Measurements from ENCODE around the gene SHCBP1L.
"Not testable (repeated sequence)": the region's sequence is repeated elsewhere in the genome, so short reads cannot be mapped to it uniquely, and the experiment has no call there.

Gene SHCBP1L

GRCh38 chr1:182956708-182957365 is 3.9 kb upstream of the SHCBP1L start:
- no peak overlapping the region for H2BK15ac ChIP-seq (ENCODE audit: low read length)
- no CpG with 5 or more reads among the region's 2 CpGs for WGBS, 2 donors (ENCODE audit: extremely low coverage in 2 of 2, insufficient read length in 2 of 2, insufficient replicate concordance in 1 of 2)
- H3K36me3 ChIP-seq (replicated peaks in 1 of 2; ENCODE audit: control insufficient read depth in 2 of 2, insufficient read depth in 2 of 2, low read length in 2 of 2), result no peaks in the 10 kb centered on the region
- H2BK12ac ChIP-seq (ENCODE audit: low read length), result no peak overlapping the region
- no peaks in the 10 kb centered on the region for H3K79me1 ChIP-seq (ENCODE audit: low read depth, low read length)
- H3K4me2 ChIP-seq (ENCODE audit: insufficient read depth, low read length, poor library complexity, severe bottlenecking), result no peak overlapping the region
- no peaks in the 10 kb centered on the region for H3K4me1 ChIP-seq (ENCODE audit: control insufficient read depth in 2 of 2, insufficient read depth in 1 of 2, low read depth in 1 of 2, low read length in 2 of 2)
- no peak overlapping the region for H4K8ac ChIP-seq (ENCODE audit: low read depth, low read length)
- H3K9ac ChIP-seq (ENCODE audit: low read depth, low read length, poor library complexity), result no peak overlapping the region
- H3K18ac ChIP-seq (ENCODE audit: low read length), result no peak overlapping the region
- no peak overlapping the region for H4K91ac ChIP-seq (ENCODE audit: low read depth, low read length, poor library complexity)
- DNase-seq (ENCODE audit: low spot score), result no peak
- no peak overlapping the region for H3K4ac ChIP-seq (ENCODE audit: low read length)
- peaks cover 0 to 2% of the 10 kb centered on the region in 2 donors for H3K9me3 ChIP-seq (replicated peaks in 1 of 2; ENCODE audit: control insufficient read depth in 2 of 2, insufficient read depth in 1 of 2, low read depth in 1 of 2, low read length in 2 of 2)
- H2AK5ac ChIP-seq (ENCODE audit: low read depth, low read length), result no peak overlapping the region
- no peak overlapping the region for H3K23ac ChIP-seq (ENCODE audit: low read depth, low read length, poor library complexity)
- no peak overlapping the region for H3K14ac ChIP-seq (ENCODE audit: low read length)
- no peaks in the 10 kb centered on the region for H3K27me3 ChIP-seq (ENCODE audit: control insufficient read depth in 3 of 3, insufficient read depth in 3 of 3, low read depth in 1 of 3, low read length in 3 of 3)
- no peak overlapping the region for H2AFZ ChIP-seq (ENCODE audit: low read length)
- H3K27ac ChIP-seq (replicated peaks; ENCODE audit: low read length), result no peak overlapping the region
- no peak overlapping the region for H2BK5ac ChIP-seq (ENCODE audit: low read length)
- H3K4me3 ChIP-seq (ENCODE audit: low read length in 2 of 2), result no peak overlapping the region
- H2BK120ac ChIP-seq (ENCODE audit: low read depth, low read length), result no peak overlapping the region

GRCh38 chr1:182955596-182956588 is 2.9 kb upstream of the SHCBP1L start:
- DNase-seq (ENCODE audit: low spot score), result no peak
- Histone ChIP-seq H3K79me1 (ENCODE audit: low read depth, low read length) (no peaks in the 10 kb centered on the region), H2AK5ac (ENCODE audit: low read depth, low read length) (no peak overlapping the region), H2BK120ac (ENCODE audit: low read depth, low read length) (no peak overlapping the region), H3K14ac (ENCODE audit: low read length) (no peak overlapping the region), H3K27ac (replicated peaks; ENCODE audit: low read length) (no peak overlapping the region), H4K91ac (ENCODE audit: low read depth, low read length, poor library complexity) (no peak overlapping the region), H3K9ac (ENCODE audit: low read depth, low read length, poor library complexity) (no peak overlapping the region), H3K4me1 (ENCODE audit: control insufficient read depth in 2 of 2, insufficient read depth in 1 of 2, low read depth in 1 of 2, low read length in 2 of 2) (no peaks in the 10 kb centered on the region), H3K18ac (ENCODE audit: low read length) (no peak overlapping the region), H4K8ac (ENCODE audit: low read depth, low read length) (no peak overlapping the region), H3K4ac (ENCODE audit: low read length) (no peak overlapping the region), H3K23ac (ENCODE audit: low read depth, low read length, poor library complexity) (no peak overlapping the region), H3K4me3 (ENCODE audit: low read length in 2 of 2) (no peak overlapping the region), H3K9me3 (replicated peaks in 1 of 2; ENCODE audit: control insufficient read depth in 2 of 2, insufficient read depth in 1 of 2, low read depth in 1 of 2, low read length in 2 of 2) (peaks cover 0 to 2% of the 10 kb centered on the region in 2 donors), H3K36me3 (replicated peaks in 1 of 2; ENCODE audit: control insufficient read depth in 2 of 2, insufficient read depth in 2 of 2, low read length in 2 of 2) (no peaks in the 10 kb centered on the region), H2AFZ (ENCODE audit: low read length) (no peak overlapping the region), H2BK15ac (ENCODE audit: low read length) (no peak overlapping the region), H2BK5ac (ENCODE audit: low read length) (no peak overlapping the region), H3K27me3 (ENCODE audit: control insufficient read depth in 3 of 3, insufficient read depth in 3 of 3, low read depth in 1 of 3, low read length in 3 of 3) (no peaks in the 10 kb centered on the region), H3K4me2 (ENCODE audit: insufficient read depth, low read length, poor library complexity, severe bottlenecking) (no peak overlapping the region), H2BK12ac (ENCODE audit: low read length) (no peak overlapping the region)
- WGBS, 2 donors (ENCODE audit: extremely low coverage in 2 of 2, insufficient read length in 2 of 2, insufficient replicate concordance in 1 of 2), result no CpG with 5 or more reads among the region's 9 CpGs

GRCh38 chr1:182953826-182954225 is 860 bp upstream of the SHCBP1L start:
- no CpG with 5 or more reads among the region's 3 CpGs for WGBS, 2 donors (ENCODE audit: extremely low coverage in 2 of 2, insufficient read length in 2 of 2, insufficient replicate concordance in 1 of 2)
- Histone ChIP-seq H3K4me1 (ENCODE audit: control insufficient read depth in 2 of 2, insufficient read depth in 1 of 2, low read depth in 1 of 2, low read length in 2 of 2) (no peaks in the 10 kb centered on the region), H2BK120ac (ENCODE audit: low read depth, low read length) (no peak overlapping the region), H3K27ac (replicated peaks; ENCODE audit: low read length) (no peak overlapping the region), H3K79me1 (ENCODE audit: low read depth, low read length) (no peaks in the 10 kb centered on the region), H4K91ac (ENCODE audit: low read depth, low read length, poor library complexity) (no peak overlapping the region), H3K27me3 (ENCODE audit: control insufficient read depth in 3 of 3, insufficient read depth in 3 of 3, low read depth in 1 of 3, low read length in 3 of 3) (no peaks in the 10 kb centered on the region), H2AFZ (ENCODE audit: low read length) (no peak overlapping the region), H2BK12ac (ENCODE audit: low read length) (no peak overlapping the region), H3K4me3 (ENCODE audit: low read length in 2 of 2) (no peak overlapping the region), H3K4me2 (ENCODE audit: insufficient read depth, low read length, poor library complexity, severe bottlenecking) (no peak overlapping the region), H2AK5ac (ENCODE audit: low read depth, low read length) (no peak overlapping the region), H3K36me3 (replicated peaks in 1 of 2; ENCODE audit: control insufficient read depth in 2 of 2, insufficient read depth in 2 of 2, low read length in 2 of 2) (no peaks in the 10 kb centered on the region), H3K23ac (ENCODE audit: low read depth, low read length, poor library complexity) (no peak overlapping the region), H2BK5ac (ENCODE audit: low read length) (no peak overlapping the region), H2BK15ac (ENCODE audit: low read length) (no peak overlapping the region), H4K8ac (ENCODE audit: low read depth, low read length) (no peak overlapping the region), H3K14ac (ENCODE audit: low read length) (no peak overlapping the region), H3K9me3 (replicated peaks in 1 of 2; ENCODE audit: control insufficient read depth in 2 of 2, insufficient read depth in 1 of 2, low read depth in 1 of 2, low read length in 2 of 2) (peaks cover 0 to 2% of the 10 kb centered on the region in 2 donors), H3K4ac (ENCODE audit: low read length) (no peak overlapping the region), H3K18ac (ENCODE audit: low read length) (no peak overlapping the region), H3K9ac (ENCODE audit: low read depth, low read length, poor library complexity) (no peak overlapping the region)
- no peak for DNase-seq (ENCODE audit: low spot score)

- H3K14ac ChIP-seq (ENCODE audit: low read length); H2BK15ac ChIP-seq (ENCODE audit: low read length); H3K4me2 ChIP-seq (ENCODE audit: insufficient read depth, low read length, poor library complexity, severe bottlenecking); H2AFZ ChIP-seq (ENCODE audit: low read length); H3K4ac ChIP-seq (ENCODE audit: low read length); H3K23ac ChIP-seq (ENCODE audit: low read depth, low read length, poor library complexity); H2BK120ac ChIP-seq (ENCODE audit: low read depth, low read length); H3K18ac ChIP-seq (ENCODE audit: low read length); H2BK12ac ChIP-seq (ENCODE audit: low read length); H3K4me1 ChIP-seq (ENCODE audit: control insufficient read depth in 2 of 2, insufficient read depth in 1 of 2, low read depth in 1 of 2, low read length in 2 of 2); DNase-seq (ENCODE audit: low spot score); H3K9me3 ChIP-seq (replicated peaks in 1 of 2; ENCODE audit: control insufficient read depth in 2 of 2, insufficient read depth in 1 of 2, low read depth in 1 of 2, low read length in 2 of 2); H4K91ac ChIP-seq (ENCODE audit: low read depth, low read length, poor library complexity); H3K27ac ChIP-seq (replicated peaks; ENCODE audit: low read length); H3K9ac ChIP-seq (ENCODE audit: low read depth, low read length, poor library complexity); H2AK5ac ChIP-seq (ENCODE audit: low read depth, low read length); H3K36me3 ChIP-seq (replicated peaks in 1 of 2; ENCODE audit: control insufficient read depth in 2 of 2, insufficient read depth in 2 of 2, low read length in 2 of 2); H2BK5ac ChIP-seq (ENCODE audit: low read length); H3K4me3 ChIP-seq (ENCODE audit: low read length in 2 of 2); H4K8ac ChIP-seq (ENCODE audit: low read depth, low read length); H3K79me1 ChIP-seq (ENCODE audit: low read depth, low read length): not testable (repeated sequence)
- WGBS, 2 donors (ENCODE audit: extremely low coverage in 2 of 2, insufficient read length in 2 of 2, insufficient replicate concordance in 1 of 2), result no CpG with 5 or more reads among the region's 6 CpGs
- H3K27me3 ChIP-seq (ENCODE audit: control insufficient read depth in 3 of 3, insufficient read depth in 3 of 3, low read depth in 1 of 3, low read length in 3 of 3), result peaks cover 0 to 33% (median 0%) of the 10 kb centered on the region in 3 experiments
These were observed 9.6 kb downstream of the SHCBP1L start for GRCh38 chr1:182943336-182943735.
